T-cell (primary cell): ENCODE data around the gene TRAF3IP1. TPM values are rescaled to one million over a fixed set of nuclear protein-coding genes. Genes with fewer than 3 reads are reported as not detected.

Experiments
- ATAC-seq, 4 experiments: fragments of 200-7000 bp in 3 of 4; fragments of 150-1000 bp in 1 of 4; cut with Tn5 transposase; replicated peaks in 1 of 4; 1 replicate in 3 of 4; 2 replicates in 1 of 4; pipeline ENCODE4 v1.10.0; 2021; ENCODE audit warnings: moderate library complexity in 3 of 4, mild to moderate bottlenecking in 2 of 4, moderate number of reproducible peaks in 1 of 4
- CTCF ChIA-PET, 2 donors: fragments of 300-600 bp; sonication (Branson Sonifier 250); formaldehyde crosslinking; loops; one replicate each; lab custom pipeline; 2022; ENCODE audit warnings: antibody characterized with exemption in 2 of 2; lab: Charles Lee
- POLR2A ChIA-PET, 2 donors: fragments of 300-600 bp; sonication (Branson Sonifier 250); formaldehyde crosslinking; loops; one replicate each; lab custom pipeline; 2022; ENCODE audit warnings: antibody characterized with exemption in 2 of 2; lab: Charles Lee
- DNase-seq, 35 experiments: peaks; one replicate each; pipeline versions ENCODE4 v3.0.0 to v3.0.0-alpha.2; 2013 to 2023
- H3K27ac ChIP-seq: one replicate; pipeline ENCODE4 v1.5.1; 2013; ENCODE audit warnings: low read length
- H3K27me3 ChIP-seq, 2 experiments: replicated peaks in 1 of 2; 1 replicate in 1 of 2; 2 replicates in 1 of 2; pipeline versions ENCODE4 v1.6.1 to v1.7.0; 2013; ENCODE audit warnings: low read length in 1 of 2, mixed read lengths in 1 of 2; ENCODE audit not compliant: control insufficient read depth in 2 of 2, insufficient read depth in 2 of 2; ENCODE audit errors: extremely low read depth in 1 of 2
- H3K36me3 ChIP-seq, 2 donors: 1 replicate in 1 of 2; 2 replicates in 1 of 2; pipeline versions ENCODE4 v1.6.1 to v1.7.0; 2013; ENCODE audit warnings: low read length in 1 of 2; ENCODE audit not compliant: control insufficient read depth in 2 of 2, insufficient read depth in 1 of 2; ENCODE audit errors: extremely low read depth in 1 of 2
- H3K4me1 ChIP-seq, 2 experiments: 1 replicate in 1 of 2; 2 replicates in 1 of 2; pipeline versions ENCODE4 v1.6.1 to v1.7.0; 2013; ENCODE audit warnings: low read length in 2 of 2, mixed read lengths in 1 of 2; ENCODE audit not compliant: insufficient read depth in 2 of 2, control insufficient read depth in 1 of 2; ENCODE audit errors: extremely low read depth in 1 of 2
- H3K4me3 ChIP-seq, 2 donors: 1 replicate in 1 of 2; 2 replicates in 1 of 2; pipeline versions ENCODE4 v1.5.1 to v1.7.0; 2013; ENCODE audit warnings: mild to moderate bottlenecking in 2 of 2, low read length in 1 of 2, moderate library complexity in 1 of 2; ENCODE audit not compliant: control insufficient read depth in 1 of 2; ENCODE audit errors: extremely low read depth in 1 of 2
- H3K9me3 ChIP-seq: 2 replicates; pipeline ENCODE4 v1.7.0; 2013
- H3K27ac Mint-ChIP-seq, 2 donors: one replicate each; pipeline ENCODE4 v1.8.0; 2020 to 2021; ENCODE audit warnings: mild to moderate bottlenecking in 2 of 2, mixed read lengths in 2 of 2
- H3K27me3 Mint-ChIP-seq, 2 donors: one replicate each; pipeline ENCODE4 v1.8.0; 2021 to 2022; ENCODE audit warnings: mixed read lengths in 2 of 2
- H3K36me3 Mint-ChIP-seq: one replicate; pipeline ENCODE4 v1.8.0; 2021; ENCODE audit warnings: mixed read lengths
- H3K4me1 Mint-ChIP-seq, 3 donors: one replicate each; pipeline ENCODE4 v1.8.0; 2020 to 2022; ENCODE audit warnings: mixed read lengths in 3 of 3, mild to moderate bottlenecking in 1 of 3
- H3K4me3 Mint-ChIP-seq, 3 donors: one replicate each; pipeline ENCODE4 v1.8.0; 2020 to 2022; ENCODE audit warnings: mild to moderate bottlenecking in 3 of 3, mixed read lengths in 3 of 3, moderate library complexity in 3 of 3
- H3K9me3 Mint-ChIP-seq, 3 donors: one replicate each; pipeline ENCODE4 v1.8.0; 2020 to 2022; ENCODE audit warnings: mixed read lengths in 3 of 3
- WGBS: methylation state at CpG from one replicate; pipeline ENCODE4 v1.1.5; 2013; ENCODE audit warnings: missing lambda C conversion rate; ENCODE audit not compliant: insufficient coverage; 5-methylcytosine and 5-hydroxymethylcytosine counted together
- total RNA-seq, 35 experiments: library from RNA in 6 of 35; stranded (reverse) in 6 of 35; fragments of 120-200 nt in 1 of 35; gene quantifications; one replicate each; pipeline versions ENCODE4 v1.2.1 to v1.2.4 and lab custom pipeline; 2013 to 2026

Gene TRAF3IP1
- total RNA-seq, 5 donors from 2014 or later (not counting 1 experiment from before 2014, with no cell fraction given), result 6.3 to 12.1 (median 11.8) TPM

DNA sequence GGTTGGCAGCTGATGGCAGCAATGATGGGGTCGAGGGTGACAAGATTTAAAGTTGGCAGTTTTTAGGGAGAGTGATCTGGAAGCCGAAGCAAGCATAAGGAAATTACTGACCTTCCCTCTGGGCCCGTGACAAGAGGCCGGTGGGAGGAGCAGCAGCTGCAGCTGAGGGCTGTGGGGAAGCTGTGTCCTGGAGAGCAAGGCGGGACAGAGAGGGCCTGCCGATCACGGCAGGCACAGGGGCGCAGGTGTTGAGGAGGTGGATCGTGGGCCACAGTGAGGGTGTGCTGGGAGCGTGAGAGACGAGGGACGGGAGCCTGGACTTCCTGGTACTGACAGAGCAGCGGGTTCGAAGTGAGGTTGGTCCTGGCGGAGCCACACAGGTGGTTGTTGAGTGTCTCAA lies 31.0 kb downstream of the TRAF3IP1 start:
- Histone ChIP-seq H3K4me1 (no peaks in the 10 kb centered on the region), H3K27me3 (no peaks in the 10 kb centered on the region), H3K27ac (no peak overlapping the region), H3K4me3 (no peak overlapping the region), H3K36me3 (peaks cover 5 to 16% of the 10 kb centered on the region in 2 donors), H3K9me3 (no peaks in the 10 kb centered on the region)
- DNase-seq, result no peak
- Mint-ChIP-seq H3K9me3 (no peaks in the 10 kb centered on the region), H3K27me3 (no peaks in the 10 kb centered on the region), H3K36me3 (peaks cover 15% of the 10 kb centered on the region), H3K4me1 (no peaks in the 10 kb centered on the region), H3K4me3 (no peak overlapping the region), H3K27ac (no peak overlapping the region)
- ATAC-seq, result no peak
- CTCF ChIA-PET, result no interaction called here
- POLR2A ChIA-PET, result no interaction called here
- 94% methylated on average over 15 of the region's 15 CpGs for WGBS

DNA sequence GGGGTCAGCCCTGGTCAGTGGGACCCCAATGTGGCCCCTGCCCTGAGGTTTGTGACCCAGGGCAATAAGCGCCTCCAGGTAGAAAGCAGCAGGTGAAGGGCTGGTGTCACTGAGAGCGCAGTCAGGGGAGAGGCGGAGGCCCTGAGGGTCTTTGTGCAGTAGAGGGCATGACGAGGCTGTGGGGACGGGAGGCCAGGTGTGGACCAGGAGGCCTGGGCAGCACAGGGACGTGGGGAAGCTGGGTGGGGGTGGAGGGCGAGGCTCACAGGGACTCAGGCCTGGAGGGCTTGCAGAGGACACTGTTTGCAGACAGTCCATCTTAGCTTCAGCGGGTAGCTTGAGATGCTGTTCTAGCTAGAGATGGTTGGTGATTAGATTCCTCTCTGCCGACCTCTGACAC lies 32.0 kb downstream of the TRAF3IP1 start:
- CTCF ChIA-PET, result interaction anchor here in 1 of 2 donors (0.8 kb wide), 1 partner anchor 19 kb away, joined by 3 read pairs; no protein-coding TSS in a partner anchor
- H3K4me1 ChIP-seq, result peaks cover 0 to under 1% of the 10 kb centered on the region in 2 experiments
- H3K27ac Mint-ChIP-seq, result no peak overlapping the region
- no peaks in the 10 kb centered on the region for H3K27me3 ChIP-seq
- ATAC-seq (no peak), DNase-seq (no peak)
- no peaks in the 10 kb centered on the region for H3K27me3 Mint-ChIP-seq
- H3K36me3 ChIP-seq, result peaks cover 8 to 16% of the 10 kb centered on the region in 2 donors
- H3K4me1 Mint-ChIP-seq, result no peaks in the 10 kb centered on the region
- no peaks in the 10 kb centered on the region for H3K9me3 ChIP-seq
- H3K27ac ChIP-seq, result no peak overlapping the region
- H3K36me3 Mint-ChIP-seq, result peaks cover 7% of the 10 kb centered on the region
- no peaks in the 10 kb centered on the region for H3K9me3 Mint-ChIP-seq
- POLR2A ChIA-PET, result interaction anchor here in 1 of 2 donors (0.6 kb wide), 1 partner anchor 851 kb away, joined by 3 read pairs; no protein-coding TSS in a partner anchor
- 92% methylated on average over 4 of the region's 9 CpGs for WGBS
- H3K4me3 Mint-ChIP-seq, result no peak overlapping the region
- no peak overlapping the region for H3K4me3 ChIP-seq

DNA sequence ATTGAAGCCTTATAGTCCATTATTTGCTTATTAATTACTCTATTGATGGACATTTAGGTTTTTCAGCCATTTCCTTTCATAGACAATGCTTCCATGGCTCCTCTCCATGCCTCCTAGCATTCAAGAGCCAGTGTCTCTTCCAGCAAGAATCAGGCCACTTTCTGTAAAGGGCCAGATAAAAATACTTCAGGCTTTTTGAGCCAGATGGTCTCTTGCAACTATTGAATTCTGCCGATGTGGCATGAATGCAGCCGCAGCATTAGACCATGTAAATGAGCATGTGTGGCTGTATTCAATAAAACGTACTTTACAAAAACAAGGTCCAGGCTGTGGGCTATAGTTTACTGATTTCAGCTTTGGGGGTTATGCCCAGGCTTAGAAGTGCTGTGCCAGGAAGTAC lies 38.5 kb downstream of the TRAF3IP1 start:
- H3K9me3 Mint-ChIP-seq, result no peaks in the 10 kb centered on the region
- Histone ChIP-seq H3K9me3 (no peaks in the 10 kb centered on the region), H3K4me3 (no peak overlapping the region), H3K4me1 (peaks cover 0 to 3% of the 10 kb centered on the region in 2 experiments), H3K27me3 (no peaks in the 10 kb centered on the region), H3K36me3 (peaks cover 7 to 11% of the 10 kb centered on the region in 2 donors), H3K27ac (no peak overlapping the region)
- H3K27me3 Mint-ChIP-seq, result no peaks in the 10 kb centered on the region
- 94% methylated on average over 3 of the region's 3 CpGs for WGBS
- no peak for DNase-seq
- ChIA-PET CTCF (no interaction called here), POLR2A (no interaction called here)
- H3K4me3 Mint-ChIP-seq, result no peak overlapping the region
- no peaks in the 10 kb centered on the region for H3K4me1 Mint-ChIP-seq
- no peak for ATAC-seq
- no peak overlapping the region for H3K27ac Mint-ChIP-seq
- H3K36me3 Mint-ChIP-seq, result peaks cover 48% of the 10 kb centered on the region

DNA sequence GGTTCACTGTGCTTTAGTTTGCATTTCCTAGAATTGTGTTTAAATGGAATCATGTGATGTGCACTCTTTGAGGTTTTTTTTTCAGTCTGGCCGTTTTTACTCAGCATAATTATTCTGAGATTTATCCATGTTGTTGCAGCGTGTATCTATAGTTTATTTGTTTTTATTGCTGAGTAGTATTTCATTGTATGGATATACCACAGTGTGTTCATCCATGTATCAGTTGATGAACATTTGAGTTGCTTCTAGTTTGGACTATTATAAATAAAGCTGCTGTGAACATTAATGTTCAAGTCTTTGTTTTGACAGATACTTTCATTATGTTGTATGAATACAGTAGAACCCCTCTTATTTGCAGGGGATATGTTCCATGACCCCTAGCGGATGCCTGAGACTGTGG lies 39.1 kb downstream of the TRAF3IP1 start:
- no peak for DNase-seq
- Histone ChIP-seq H3K27ac (no peak overlapping the region), H3K9me3 (no peaks in the 10 kb centered on the region), H3K4me1 (peaks cover 0 to 3% of the 10 kb centered on the region in 2 experiments), H3K4me3 (no peak overlapping the region), H3K27me3 (no peaks in the 10 kb centered on the region), H3K36me3 (peaks cover 7 to 11% of the 10 kb centered on the region in 2 donors)
- H3K9me3 Mint-ChIP-seq, result no peaks in the 10 kb centered on the region
- ChIA-PET CTCF (no interaction called here), POLR2A (no interaction called here)
- peaks cover 48% of the 10 kb centered on the region for H3K36me3 Mint-ChIP-seq
- WGBS, result 73% methylated on average over 2 of the region's 3 CpGs
- H3K4me3 Mint-ChIP-seq, result no peak overlapping the region
- no peak for ATAC-seq
- no peaks in the 10 kb centered on the region for H3K4me1 Mint-ChIP-seq
- no peak overlapping the region for H3K27ac Mint-ChIP-seq
- no peaks in the 10 kb centered on the region for H3K27me3 Mint-ChIP-seq

DNA sequence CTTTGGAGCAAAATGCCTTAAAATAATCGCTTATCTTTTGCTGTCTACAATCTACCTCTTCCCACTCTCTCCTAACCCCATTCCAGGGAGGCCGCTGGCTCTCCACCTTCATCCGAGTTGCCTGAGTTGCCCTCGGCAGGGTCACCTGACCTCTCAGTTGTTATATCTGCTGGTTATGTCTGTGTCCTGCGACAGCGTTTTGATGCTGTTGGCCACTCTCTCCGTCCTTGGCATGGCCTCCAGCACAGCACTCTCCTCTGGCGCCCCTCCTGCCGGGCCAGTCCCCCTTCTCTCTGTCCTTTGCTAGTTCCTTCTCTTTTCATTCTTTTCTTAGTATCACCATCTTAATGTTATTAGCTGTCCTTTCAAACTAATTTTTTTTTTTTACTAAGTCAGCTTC lies 41.6 kb downstream of the TRAF3IP1 start:
- H3K27me3 ChIP-seq, result no peaks in the 10 kb centered on the region

DNA sequence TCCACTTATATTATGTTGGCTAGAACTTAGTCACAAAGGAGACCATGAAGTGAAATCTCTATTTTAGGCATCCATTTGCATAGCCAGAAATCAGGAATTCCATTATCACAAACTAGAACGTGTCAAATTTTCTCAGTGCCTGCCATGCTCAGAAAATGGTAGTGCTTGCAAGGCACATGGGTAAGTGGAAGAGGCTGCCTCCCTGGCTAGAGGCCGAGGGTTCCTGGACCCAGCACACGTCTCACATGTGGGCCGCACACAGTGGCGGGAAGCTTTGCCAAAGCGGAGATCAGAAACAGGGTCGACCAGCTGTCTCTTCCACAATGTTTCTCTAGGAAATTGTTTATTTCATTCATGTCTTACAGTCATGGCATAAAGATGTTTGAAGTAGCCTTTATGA lies 42.3 kb downstream of the TRAF3IP1 start:
- no peaks in the 10 kb centered on the region for H3K9me3 Mint-ChIP-seq
- ATAC-seq (no peak), DNase-seq (no peak)
- H3K36me3 ChIP-seq, result peaks cover 0 to 3% of the 10 kb centered on the region in 2 donors
- CTCF ChIA-PET, result no interaction called here
- H3K27ac ChIP-seq, result no peak overlapping the region
- H3K9me3 ChIP-seq, result no peaks in the 10 kb centered on the region
- H3K4me3 ChIP-seq, result no peak overlapping the region
- H3K27me3 Mint-ChIP-seq, result no peaks in the 10 kb centered on the region
- H3K4me3 Mint-ChIP-seq, result no peak overlapping the region
- no peaks in the 10 kb centered on the region for H3K4me1 ChIP-seq
- POLR2A ChIA-PET, result no interaction called here
- peaks cover 38% of the 10 kb centered on the region for H3K36me3 Mint-ChIP-seq
- H3K4me1 Mint-ChIP-seq, result no peaks in the 10 kb centered on the region
- 67% methylated on average over 1 of the region's 7 CpGs for WGBS
- no peaks in the 10 kb centered on the region for H3K27me3 ChIP-seq
- no peak overlapping the region for H3K27ac Mint-ChIP-seq

More for the DNA sequence above, 41.6 kb downstream of the TRAF3IP1 start:
- ChIA-PET POLR2A (no interaction called here), CTCF (no interaction called here)
- H3K9me3 Mint-ChIP-seq, result no peaks in the 10 kb centered on the region
- no peak overlapping the region for H3K4me3 ChIP-seq
- DNase-seq (no peak), ATAC-seq (no peak)
- H3K27ac ChIP-seq, result no peak overlapping the region
- H3K9me3 ChIP-seq, result no peaks in the 10 kb centered on the region
- peaks cover 43% of the 10 kb centered on the region for H3K36me3 Mint-ChIP-seq
- H3K27me3 Mint-ChIP-seq, result no peaks in the 10 kb centered on the region
- no peak overlapping the region for H3K27ac Mint-ChIP-seq
- H3K4me3 Mint-ChIP-seq, result no peak overlapping the region
- H3K4me1 ChIP-seq, result peaks cover 0 to 3% of the 10 kb centered on the region in 2 experiments
- peaks cover 0 to 3% of the 10 kb centered on the region in 2 donors for H3K36me3 ChIP-seq
- 92% methylated on average over 9 of the region's 9 CpGs for WGBS
- no peaks in the 10 kb centered on the region for H3K4me1 Mint-ChIP-seq
